WTC11 (cell line): ENCODE results near the gene NMRK1. TPM values are rescaled to one million over a fixed set of nuclear protein-coding genes. Genes with fewer than 3 reads are reported as not detected.

ENCODE experiments used
- ATAC-seq: fragments of 200-7000 bp; cut with Tn5 transposase; 2 replicates; pipeline ENCODE4 v1.10.0; 2021; ENCODE audit warnings: mild to moderate bottlenecking, moderate library complexity
- CTCF ChIA-PET: fragments of 300-600 bp; sonication (Branson Sonifier 250); formaldehyde crosslinking; loops from one replicate; lab custom pipeline; 2021; ENCODE audit warnings: antibody characterized with exemption; lab: Charles Lee
- POLR2A ChIA-PET: fragments of 350-600 bp; sonication (Branson Sonifier 250); formaldehyde crosslinking; loops from one replicate; lab custom pipeline; 2021; ENCODE audit warnings: antibody characterized with exemption; lab: Charles Lee
- DNase-seq: peaks from one replicate; pipeline ENCODE4 v3.0.0; 2021; ENCODE audit warnings: low spot score
- H3K27ac Mint-ChIP-seq: 2 replicates; pipeline ENCODE4 v1.8.0; 2021; ENCODE audit warnings: mixed read lengths
- H3K27me3 Mint-ChIP-seq: 2 replicates; pipeline ENCODE4 v1.8.0; 2021; ENCODE audit warnings: low read depth, mild to moderate bottlenecking, moderate library complexity, mixed read lengths
- H3K36me3 Mint-ChIP-seq: 2 replicates; pipeline ENCODE4 v1.8.0; 2021; ENCODE audit warnings: mixed read lengths
- H3K4me1 Mint-ChIP-seq: 2 replicates; pipeline ENCODE4 v1.8.0; 2022; ENCODE audit warnings: mixed read lengths
- H3K4me3 Mint-ChIP-seq: 2 replicates; pipeline ENCODE4 v1.8.0; 2021; ENCODE audit warnings: mild to moderate bottlenecking, moderate library complexity, mixed read lengths
- H3K9me3 Mint-ChIP-seq: 2 replicates; pipeline ENCODE4 v1.8.0; 2021; ENCODE audit warnings: mixed read lengths
- CDX4 ChIP-seq: fragments of 250-450 bp; sonication (Bioruptor Pico); IDR thresholded peaks from 2 replicates; pipeline ENCODE4 v1.9.0; 2021; ENCODE audit warnings: moderate library complexity, mild to moderate bottlenecking, inconsistent platforms, borderline replicate concordance
- E2F4 ChIP-seq: sonication (generic); formaldehyde crosslinking; IDR thresholded peaks from 2 replicates; pipeline ENCODE4 v1.8.1; 2022; ENCODE audit warnings: low read depth, mild to moderate bottlenecking, moderate library complexity, missing genetic modification reagents, borderline replicate concordance
- ESRRA ChIP-seq: sonication (generic); formaldehyde crosslinking; IDR thresholded peaks from 2 replicates; pipeline ENCODE4 v1.8.1; 2022; ENCODE audit warnings: mild to moderate bottlenecking, missing genetic modification reagents, borderline replicate concordance
- FOXP1 ChIP-seq: sonication (generic); formaldehyde crosslinking; IDR thresholded peaks from 2 replicates; pipeline ENCODE4 v1.8.0; 2022; ENCODE audit warnings: missing genetic modification reagents, mild to moderate bottlenecking, moderate library complexity, borderline replicate concordance
- HMGXB4 ChIP-seq: sonication (generic); formaldehyde crosslinking; IDR thresholded peaks from 2 replicates; pipeline ENCODE4 v1.8.1; 2023; ENCODE audit warnings: mild to moderate bottlenecking, moderate library complexity, missing genetic modification reagents
- MYBL2 ChIP-seq: sonication (generic); formaldehyde crosslinking; IDR thresholded peaks from 2 replicates; pipeline ENCODE4 v1.8.1; 2023; ENCODE audit warnings: mild to moderate bottlenecking, moderate library complexity, missing genetic modification reagents
- NFE2L1 ChIP-seq: sonication (generic); formaldehyde crosslinking; IDR thresholded peaks from 2 replicates; pipeline ENCODE4 v1.8.1; 2023; ENCODE audit warnings: missing genetic modification reagents
- NFYB ChIP-seq: sonication (generic); formaldehyde crosslinking; conservative IDR thresholded peaks from 2 replicates; pipeline ENCODE4 v1.8.0; 2022; ENCODE audit warnings: low read depth, missing genetic modification reagents
- PRDM15 ChIP-seq: sonication (generic); formaldehyde crosslinking; IDR thresholded peaks from 2 replicates; pipeline ENCODE4 v1.8.0; 2022; ENCODE audit warnings: missing genetic modification reagents
- ZBTB43 ChIP-seq: sonication (generic); formaldehyde crosslinking; IDR thresholded peaks from 2 replicates; pipeline ENCODE4 v1.8.1; 2023; ENCODE audit warnings: mild to moderate bottlenecking, missing genetic modification reagents
- ZNF263 ChIP-seq: sonication (generic); formaldehyde crosslinking; IDR thresholded peaks from 2 replicates; pipeline ENCODE4 v1.8.1; 2022; ENCODE audit warnings: low read depth, mild to moderate bottlenecking, moderate library complexity, missing genetic modification reagents
- total RNA-seq: library from RNA; stranded (reverse); gene quantifications from 3 replicates; pipeline ENCODE4 v1.2.3, GENCODE V29; 2021
- TF ChIP-seq, protein P1 (sequence below): sonication (generic); formaldehyde crosslinking; IDR thresholded peaks from 2 replicates; pipeline ENCODE4 v1.8.1; 2023; ENCODE audit warnings: mild to moderate bottlenecking, missing genetic modification reagents
- TF ChIP-seq, protein P2 (sequence below): sonication (generic); formaldehyde crosslinking; IDR thresholded peaks from 2 replicates; pipeline ENCODE4 v1.8.1; 2022; ENCODE audit warnings: mild to moderate bottlenecking, moderate library complexity, missing genetic modification reagents
- TF ChIP-seq, protein P3 (sequence below): sonication (generic); formaldehyde crosslinking; IDR thresholded peaks from 2 replicates; pipeline ENCODE4 v1.8.1; 2023; ENCODE audit warnings: mild to moderate bottlenecking, missing genetic modification reagents, moderate library complexity
- TF ChIP-seq, protein P4 (sequence below): sonication (generic); formaldehyde crosslinking; IDR thresholded peaks from 2 replicates; pipeline ENCODE4 v1.8.0; 2022; ENCODE audit warnings: mild to moderate bottlenecking, missing genetic modification reagents

Gene NMRK1
- total RNA-seq, 1 experiment from 2014 or later = 14.5 TPM

- ATAC-seq = peak; percentile 20
- CTCF ChIA-PET = interaction anchor here (1.0 to 1.8 kb wide), 11 partner anchors 12 to 254 kb away, joined by 3 to 19 read pairs (median 8); partner anchors contain the start of genes C9orf40, NMRK1, OSTF1 and TRPM6
- Mint-ChIP-seq H3K36me3 (0 out of 2 replicates have a peak, but pooled peaks cover 2% of the 10 kb centered on the region), H3K27me3 (no peaks in the 10 kb centered on the region), H3K27ac (peak overlapping the region; percentile 96), H3K9me3 (no peaks in the 10 kb centered on the region), H3K4me3 (peak overlapping the region; percentile 91), H3K4me1 (peaks cover 25% of the 10 kb centered on the region)
- peak; percentile 54 for DNase-seq
- POLR2A ChIA-PET = interaction anchor here (1.0 to 1.2 kb wide), 6 partner anchors 27 to 140 kb away, joined by 3 to 8 read pairs (median 4); partner anchors contain the start of genes NMRK1, OSTF1 and TRPM6
- TF ChIP-seq, protein P1, sequence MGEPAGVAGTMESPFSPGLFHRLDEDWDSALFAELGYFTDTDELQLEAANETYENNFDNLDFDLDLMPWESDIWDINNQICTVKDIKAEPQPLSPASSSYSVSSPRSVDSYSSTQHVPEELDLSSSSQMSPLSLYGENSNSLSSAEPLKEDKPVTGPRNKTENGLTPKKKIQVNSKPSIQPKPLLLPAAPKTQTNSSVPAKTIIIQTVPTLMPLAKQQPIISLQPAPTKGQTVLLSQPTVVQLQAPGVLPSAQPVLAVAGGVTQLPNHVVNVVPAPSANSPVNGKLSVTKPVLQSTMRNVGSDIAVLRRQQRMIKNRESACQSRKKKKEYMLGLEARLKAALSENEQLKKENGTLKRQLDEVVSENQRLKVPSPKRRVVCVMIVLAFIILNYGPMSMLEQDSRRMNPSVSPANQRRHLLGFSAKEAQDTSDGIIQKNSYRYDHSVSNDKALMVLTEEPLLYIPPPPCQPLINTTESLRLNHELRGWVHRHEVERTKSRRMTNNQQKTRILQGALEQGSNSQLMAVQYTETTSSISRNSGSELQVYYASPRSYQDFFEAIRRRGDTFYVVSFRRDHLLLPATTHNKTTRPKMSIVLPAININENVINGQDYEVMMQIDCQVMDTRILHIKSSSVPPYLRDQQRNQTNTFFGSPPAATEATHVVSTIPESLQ (CRISPR knock-in tag) = no peak
- TF ChIP-seq NFE2L1 (CRISPR knock-in tag) = 0 out of 2 replicates have a peak, but pooled peaks have one; percentile 34
- TF ChIP-seq ZBTB43 (CRISPR knock-in tag) = 0 out of 2 replicates have a peak, but pooled peaks have one; percentile 11
- TF ChIP-seq, protein P2, sequence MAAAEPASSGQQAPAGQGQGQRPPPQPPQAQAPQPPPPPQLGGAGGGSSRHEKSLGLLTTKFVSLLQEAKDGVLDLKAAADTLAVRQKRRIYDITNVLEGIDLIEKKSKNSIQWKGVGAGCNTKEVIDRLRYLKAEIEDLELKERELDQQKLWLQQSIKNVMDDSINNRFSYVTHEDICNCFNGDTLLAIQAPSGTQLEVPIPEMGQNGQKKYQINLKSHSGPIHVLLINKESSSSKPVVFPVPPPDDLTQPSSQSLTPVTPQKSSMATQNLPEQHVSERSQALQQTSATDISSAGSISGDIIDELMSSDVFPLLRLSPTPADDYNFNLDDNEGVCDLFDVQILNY (CRISPR knock-in tag) = 0 out of 2 replicates have a peak, but pooled peaks have one; percentile 44
- TF ChIP-seq ZNF263 (CRISPR knock-in tag) = 0 out of 2 replicates have a peak, but pooled peaks have one; percentile 29
- no peak; the same call in 1 of the 2 replicates for TF ChIP-seq HMGXB4 (CRISPR knock-in tag)
- TF ChIP-seq ESRRA (CRISPR knock-in tag) = 0 out of 2 replicates have a peak, but pooled peaks have one; percentile 70
- TF ChIP-seq MYBL2 (CRISPR knock-in tag) = 0 out of 2 replicates have a peak, but pooled peaks have one; percentile 16
These were observed 60.5 kb downstream of the NMRK1 start for GRCh38 chr9:75027187-75028107.

DNA sequence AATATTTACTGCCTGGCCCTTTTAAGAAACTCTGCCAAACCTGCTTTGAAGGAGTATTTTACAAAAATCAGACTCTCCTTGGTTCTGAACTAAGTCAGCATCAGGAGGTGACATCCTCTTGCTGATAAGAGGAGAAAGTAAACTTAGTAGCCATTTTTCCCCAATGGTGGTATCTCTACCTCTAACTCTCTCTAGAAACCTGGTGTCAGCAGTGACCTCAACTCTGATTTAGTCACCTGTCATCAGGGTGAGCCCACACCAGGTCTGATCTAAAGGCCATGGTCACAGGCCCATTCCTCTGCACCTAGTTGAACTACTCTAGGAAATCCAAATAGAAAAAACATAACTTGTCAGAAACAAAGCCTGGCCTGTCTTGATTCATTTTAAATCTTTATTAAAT lies 64.1 kb downstream of the NMRK1 start:
- TF ChIP-seq, protein P3, sequence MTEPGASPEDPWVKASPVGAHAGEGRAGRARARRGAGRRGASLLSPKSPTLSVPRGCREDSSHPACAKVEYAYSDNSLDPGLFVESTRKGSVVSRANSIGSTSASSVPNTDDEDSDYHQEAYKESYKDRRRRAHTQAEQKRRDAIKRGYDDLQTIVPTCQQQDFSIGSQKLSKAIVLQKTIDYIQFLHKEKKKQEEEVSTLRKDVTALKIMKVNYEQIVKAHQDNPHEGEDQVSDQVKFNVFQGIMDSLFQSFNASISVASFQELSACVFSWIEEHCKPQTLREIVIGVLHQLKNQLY = no peak
- TF ChIP-seq PRDM15 (CRISPR knock-in tag) (no peak), CDX4 (CRISPR knock-in tag) (no peak), NFYB (CRISPR knock-in tag) (no peak), ZNF263 (CRISPR knock-in tag) (no peak), E2F4 (CRISPR knock-in tag) (no peak), FOXP1 (CRISPR knock-in tag) (no peak)
- TF ChIP-seq, protein P4, sequence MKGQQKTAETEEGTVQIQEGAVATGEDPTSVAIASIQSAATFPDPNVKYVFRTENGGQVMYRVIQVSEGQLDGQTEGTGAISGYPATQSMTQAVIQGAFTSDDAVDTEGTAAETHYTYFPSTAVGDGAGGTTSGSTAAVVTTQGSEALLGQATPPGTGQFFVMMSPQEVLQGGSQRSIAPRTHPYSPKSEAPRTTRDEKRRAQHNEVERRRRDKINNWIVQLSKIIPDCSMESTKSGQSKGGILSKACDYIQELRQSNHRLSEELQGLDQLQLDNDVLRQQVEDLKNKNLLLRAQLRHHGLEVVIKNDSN = no peak
- Mint-ChIP-seq H3K9me3 (0 out of 2 replicates have a peak, but pooled peaks cover 5% of the 10 kb centered on the region), H3K4me3 (no peak overlapping the region), H3K36me3 (peaks cover 10% of the 10 kb centered on the region), H3K27me3 (no peaks in the 10 kb centered on the region), H3K27ac (no peak overlapping the region), H3K4me1 (peaks cover 31% of the 10 kb centered on the region)
- ChIA-PET CTCF (interaction anchor here (1.4 kb wide), 1 partner anchor 250 kb away, joined by 4 read pairs; no protein-coding TSS in a partner anchor), POLR2A (interaction anchor here (0.6 kb wide), 1 partner anchor 30 kb away, joined by 6 read pairs; no protein-coding TSS in a partner anchor)
- DNase-seq (no peak), ATAC-seq (no peak)
